Measurements from ENCODE around the gene CWF19L2.
"Not testable (repeated sequence)": the region's sequence is repeated elsewhere in the genome, so short reads cannot be mapped to it uniquely, and the experiment has no call there.

The CWF19L2 gene

DNA sequence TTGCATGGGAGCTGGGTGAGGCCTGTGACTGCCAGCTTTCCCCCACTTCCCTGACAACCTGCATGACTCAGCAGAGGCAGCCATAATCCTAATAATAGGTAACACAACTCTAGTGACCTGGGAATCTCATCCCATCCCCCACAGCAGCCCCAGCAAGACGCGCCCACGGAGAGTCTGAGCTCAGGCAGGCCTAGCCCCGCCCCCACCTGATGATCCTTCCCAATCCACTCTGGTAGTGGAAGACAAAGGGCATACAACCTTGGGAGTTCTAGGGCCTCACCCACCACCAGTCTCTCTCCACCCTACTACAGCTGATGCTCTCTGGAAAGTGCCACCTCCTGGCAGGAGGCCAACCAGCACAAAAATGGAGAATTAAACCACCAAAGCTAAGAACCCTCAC, 60.3 kb downstream of the CWF19L2 start:
- Mint-ChIP-seq H3K27ac (no peak overlapping the region), H3K9me3 (peaks cover 16% of the 10 kb centered on the region), H3K4me3 (no peak overlapping the region), H3K4me1 (ENCODE audit: low read depth) (no peaks in the 10 kb centered on the region), H3K27me3 (ENCODE audit: low read depth) (no peaks in the 10 kb centered on the region), H3K36me3 (ENCODE audit: low read depth) (peaks cover 36% of the 10 kb centered on the region)
- no peak for DNase-seq (ENCODE audit: low spot score)

DNA sequence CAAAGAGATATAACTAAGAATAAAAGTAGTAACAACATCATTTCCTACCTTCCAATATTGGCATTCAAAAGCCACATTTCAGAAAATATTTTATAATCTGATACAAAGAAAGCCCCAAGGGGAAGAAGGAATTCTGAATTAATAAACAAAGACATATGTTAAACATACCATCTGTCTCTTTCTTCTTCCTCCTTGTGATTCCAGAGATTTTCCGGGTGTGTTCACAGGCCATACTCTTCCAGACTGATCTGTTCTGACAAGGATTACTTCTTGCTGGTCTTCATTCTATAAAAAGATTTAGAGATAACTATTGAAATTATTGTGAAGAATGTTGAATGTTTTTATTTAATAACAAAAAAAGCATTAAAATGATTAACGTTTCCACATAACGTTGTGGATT, 65.0 kb downstream of the CWF19L2 start:
- H3K27ac Mint-ChIP-seq: no peak overlapping the region

DNA sequence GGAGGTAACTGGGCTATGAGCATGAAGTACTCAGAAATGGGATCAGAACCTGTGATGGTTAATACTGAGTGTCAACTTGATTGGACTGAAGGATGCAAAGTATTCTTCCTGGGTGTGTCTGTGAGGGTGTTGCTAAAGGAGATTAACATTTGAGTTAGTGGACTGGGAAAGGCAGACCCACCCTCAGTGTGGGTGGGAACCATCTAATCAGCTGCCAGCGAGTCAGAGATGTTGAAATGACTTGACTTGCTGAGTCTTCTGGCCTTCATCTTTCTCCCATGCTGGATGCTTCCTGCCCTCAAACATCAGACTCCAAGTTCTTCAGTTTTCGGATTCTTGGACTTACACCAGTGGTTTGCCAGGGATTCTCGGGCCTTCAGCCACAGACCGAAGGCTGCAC, 66.9 kb downstream of the CWF19L2 start:
- H3K36me3 Mint-ChIP-seq (ENCODE audit: low read depth): peaks cover 26% of the 10 kb centered on the region
- H3K27ac Mint-ChIP-seq; H3K27me3 Mint-ChIP-seq (ENCODE audit: low read depth); H3K4me3 Mint-ChIP-seq; DNase-seq (ENCODE audit: low spot score); H3K9me3 Mint-ChIP-seq; H3K4me1 Mint-ChIP-seq (ENCODE audit: low read depth): not testable (repeated sequence)

More for the DNA sequence above, 65.0 kb downstream of the CWF19L2 start:
- Mint-ChIP-seq H3K36me3 (ENCODE audit: low read depth) (peaks cover 29% of the 10 kb centered on the region), H3K9me3 (no peaks in the 10 kb centered on the region), H3K4me3 (no peak overlapping the region), H3K4me1 (ENCODE audit: low read depth) (no peaks in the 10 kb centered on the region), H3K27me3 (ENCODE audit: low read depth) (no peaks in the 10 kb centered on the region)
- DNase-seq (ENCODE audit: low spot score): no peak

DNA sequence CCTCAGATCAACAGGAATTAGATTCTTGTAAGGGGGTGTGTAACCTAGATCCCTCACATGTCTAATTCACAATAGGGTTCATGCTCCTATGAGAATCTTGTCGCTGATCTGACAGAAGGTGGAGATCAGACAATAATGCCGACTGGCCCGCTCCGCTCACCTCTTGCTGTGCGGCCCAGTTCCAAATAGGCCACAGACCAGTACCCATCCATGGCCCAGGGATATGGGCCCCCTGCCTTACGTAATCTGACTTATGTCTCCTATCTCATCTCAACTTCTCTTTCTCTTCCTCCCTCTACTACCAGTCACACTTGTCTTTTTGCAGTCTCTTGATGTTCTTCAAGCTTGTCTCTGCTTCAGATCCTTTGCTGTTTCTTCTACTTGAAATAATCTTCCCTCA, 70.0 kb downstream of the CWF19L2 start:
- H3K27me3 Mint-ChIP-seq (ENCODE audit: low read depth): no peaks in the 10 kb centered on the region
- H3K4me3 Mint-ChIP-seq: no peak overlapping the region
- H3K4me1 Mint-ChIP-seq (ENCODE audit: low read depth): peaks cover 2% of the 10 kb centered on the region
- DNase-seq (ENCODE audit: low spot score): no peak
- no peaks in the 10 kb centered on the region for H3K9me3 Mint-ChIP-seq
- no peak overlapping the region for H3K27ac Mint-ChIP-seq
- H3K36me3 Mint-ChIP-seq (ENCODE audit: low read depth): peaks cover 22% of the 10 kb centered on the region

- peaks cover 12% of the 10 kb centered on the region for H3K36me3 Mint-ChIP-seq (ENCODE audit: low read depth)
- DNase-seq (ENCODE audit: low spot score): no peak
- no peak overlapping the region for H3K27ac Mint-ChIP-seq
- no peaks in the 10 kb centered on the region for H3K9me3 Mint-ChIP-seq
- peaks cover 2% of the 10 kb centered on the region for H3K4me1 Mint-ChIP-seq (ENCODE audit: low read depth)
- H3K4me3 Mint-ChIP-seq: no peak overlapping the region
- no peaks in the 10 kb centered on the region for H3K27me3 Mint-ChIP-seq (ENCODE audit: low read depth)
These were observed 72.2 kb downstream of the CWF19L2 start for GRCh38 chr11:107385361-107385981.

- peaks cover 2% of the 10 kb centered on the region for H3K4me1 Mint-ChIP-seq (ENCODE audit: low read depth)
- H3K27ac Mint-ChIP-seq: no peak overlapping the region
- no peaks in the 10 kb centered on the region for H3K9me3 Mint-ChIP-seq
- no peak overlapping the region for H3K4me3 Mint-ChIP-seq
- no peak for DNase-seq (ENCODE audit: low spot score)
- H3K36me3 Mint-ChIP-seq (ENCODE audit: low read depth): peaks cover 4% of the 10 kb centered on the region
- H3K27me3 Mint-ChIP-seq (ENCODE audit: low read depth): no peaks in the 10 kb centered on the region
These were observed 73.3 kb downstream of the CWF19L2 start for GRCh38 chr11:107384144-107384852.

- no peak overlapping the region for H3K4me3 Mint-ChIP-seq
These were observed 85.2 kb downstream of the CWF19L2 start for GRCh38 chr11:107372439-107372838.

DNA sequence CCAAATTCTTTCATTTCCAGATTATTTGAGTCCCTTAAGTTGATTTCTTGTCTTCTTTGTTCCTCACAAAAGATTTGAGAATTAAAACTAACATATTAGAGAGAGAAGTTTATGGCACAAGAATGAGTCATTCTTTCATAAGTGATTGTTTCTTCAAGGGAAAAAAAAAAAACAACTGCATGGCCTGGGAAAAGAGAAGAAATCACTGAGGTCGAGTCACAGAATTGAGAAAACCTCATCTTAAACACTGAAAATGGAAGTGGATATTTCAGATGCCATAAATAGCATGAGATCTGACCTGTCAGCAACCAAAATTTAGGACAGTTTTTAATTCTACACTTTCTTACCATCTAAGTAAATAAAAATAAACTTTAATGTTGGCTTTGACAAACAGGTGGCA, 87.2 kb downstream of the CWF19L2 start:
- H3K27ac Mint-ChIP-seq: no peak overlapping the region
- peaks cover 2% of the 10 kb centered on the region for H3K36me3 Mint-ChIP-seq (ENCODE audit: low read depth)
- no peak overlapping the region for H3K4me3 Mint-ChIP-seq

More at GRCh38 chr11:107372439-107372838, 85.2 kb downstream of the CWF19L2 start:
- Mint-ChIP-seq H3K4me1 (ENCODE audit: low read depth) (peaks cover 1% of the 10 kb centered on the region), H3K27ac (no peak overlapping the region), H3K27me3 (ENCODE audit: low read depth) (no peaks in the 10 kb centered on the region), H3K9me3 (no peaks in the 10 kb centered on the region), H3K36me3 (ENCODE audit: low read depth) (peaks cover 2% of the 10 kb centered on the region)
- no peak for DNase-seq (ENCODE audit: low spot score)

GRCh38 chr11:107359701-107360100, 97.9 kb downstream of the CWF19L2 start:
- Mint-ChIP-seq H3K9me3 (peaks cover 10% of the 10 kb centered on the region), H3K4me3 (no peak overlapping the region), H3K36me3 (ENCODE audit: low read depth) (peaks cover 12% of the 10 kb centered on the region), H3K27ac (no peak overlapping the region), H3K27me3 (ENCODE audit: low read depth) (no peaks in the 10 kb centered on the region), H3K4me1 (ENCODE audit: low read depth) (no peaks in the 10 kb centered on the region)
- DNase-seq (ENCODE audit: low spot score): no peak

More for the DNA sequence above, 87.2 kb downstream of the CWF19L2 start:
- H3K4me1 Mint-ChIP-seq (ENCODE audit: low read depth): peaks cover 1% of the 10 kb centered on the region
- H3K9me3 Mint-ChIP-seq: no peaks in the 10 kb centered on the region
- no peaks in the 10 kb centered on the region for H3K27me3 Mint-ChIP-seq (ENCODE audit: low read depth)
- no peak for DNase-seq (ENCODE audit: low spot score)

- Mint-ChIP-seq H3K27ac (no peak overlapping the region), H3K4me1 (ENCODE audit: low read depth) (no peaks in the 10 kb centered on the region), H3K36me3 (ENCODE audit: low read depth) (peaks cover 10% of the 10 kb centered on the region), H3K4me3 (no peak overlapping the region), H3K9me3 (peaks cover 10% of the 10 kb centered on the region), H3K27me3 (ENCODE audit: low read depth) (no peaks in the 10 kb centered on the region)
- no peak for DNase-seq (ENCODE audit: low spot score)
These were observed 99.7 kb downstream of the CWF19L2 start for GRCh38 chr11:107357877-107358276.

- Mint-ChIP-seq H3K9me3 (no peaks in the 10 kb centered on the region), H3K4me3 (no peak overlapping the region), H3K27ac (no peak overlapping the region), H3K36me3 (ENCODE audit: low read depth) (peaks cover 5% of the 10 kb centered on the region), H3K27me3 (ENCODE audit: low read depth) (no peaks in the 10 kb centered on the region), H3K4me1 (ENCODE audit: low read depth) (no peaks in the 10 kb centered on the region)
- DNase-seq (ENCODE audit: low spot score): no peak
These were observed 102.8 kb downstream of the CWF19L2 start for GRCh38 chr11:107354780-107355179.

DNA sequence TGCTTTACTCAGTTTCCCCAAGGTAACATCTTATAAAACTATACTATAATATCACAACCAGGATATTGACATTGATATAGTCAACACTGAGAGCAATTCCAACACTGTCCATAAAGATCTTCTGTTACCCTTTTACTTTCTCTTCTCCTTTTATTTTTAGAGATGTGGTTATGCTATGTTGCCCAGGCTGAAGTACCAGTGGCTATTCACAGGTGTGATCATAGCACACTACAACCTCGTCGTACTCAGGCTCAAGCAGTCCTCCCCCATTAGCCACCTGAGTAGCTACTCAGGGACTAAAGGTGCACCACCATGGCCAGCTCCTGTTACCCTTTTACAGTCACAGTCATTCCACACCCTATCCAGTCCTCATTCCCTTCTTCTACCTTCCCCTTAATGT, 119.7 kb downstream of the CWF19L2 start:
- Mint-ChIP-seq H3K4me1 (ENCODE audit: low read depth) (no peaks in the 10 kb centered on the region), H3K27ac (no peak overlapping the region), H3K36me3 (ENCODE audit: low read depth) (peaks cover 6% of the 10 kb centered on the region), H3K9me3 (peaks cover 5% of the 10 kb centered on the region), H3K27me3 (ENCODE audit: low read depth) (no peaks in the 10 kb centered on the region), H3K4me3 (no peak overlapping the region)
- no peak for DNase-seq (ENCODE audit: low spot score)

- no peak for DNase-seq (ENCODE audit: low spot score)
- Mint-ChIP-seq H3K36me3 (ENCODE audit: low read depth) (peaks cover 6% of the 10 kb centered on the region), H3K27ac (no peak overlapping the region), H3K27me3 (ENCODE audit: low read depth) (no peaks in the 10 kb centered on the region), H3K4me1 (ENCODE audit: low read depth) (no peaks in the 10 kb centered on the region), H3K4me3 (no peak overlapping the region), H3K9me3 (no peaks in the 10 kb centered on the region)
These were observed 125.9 kb downstream of the CWF19L2 start for GRCh38 chr11:107331728-107332127.

DNA sequence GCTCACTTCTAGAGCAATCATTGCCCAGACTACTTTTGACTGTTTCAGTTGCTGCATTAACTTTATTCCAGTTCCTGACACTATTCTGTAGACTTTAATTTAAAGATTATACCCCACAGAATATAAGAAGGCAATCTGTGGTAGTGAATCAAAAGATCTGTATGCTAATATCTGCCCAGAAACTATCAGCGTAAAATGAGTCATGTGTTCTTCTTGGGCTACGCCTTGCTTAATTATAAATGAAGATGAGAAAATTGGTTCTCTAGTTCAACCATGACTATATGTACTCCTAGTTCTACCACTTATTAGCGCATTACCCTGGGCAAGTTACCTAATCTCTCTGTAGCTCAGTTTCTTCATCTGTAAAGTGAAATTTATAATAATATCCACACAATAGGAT, 128.5 kb downstream of the CWF19L2 start:
- H3K36me3 Mint-ChIP-seq (ENCODE audit: low read depth): peaks cover 11% of the 10 kb centered on the region

More for the DNA sequence above, 128.5 kb downstream of the CWF19L2 start:
- H3K27me3 Mint-ChIP-seq (ENCODE audit: low read depth): no peaks in the 10 kb centered on the region
- H3K4me3 Mint-ChIP-seq: no peak overlapping the region
- H3K27ac Mint-ChIP-seq: no peak overlapping the region
- no peaks in the 10 kb centered on the region for H3K4me1 Mint-ChIP-seq (ENCODE audit: low read depth)
- no peak for DNase-seq (ENCODE audit: low spot score)
- no peaks in the 10 kb centered on the region for H3K9me3 Mint-ChIP-seq
